ENCODE results near the gene FOXO6. TPM values are rescaled to one million over a fixed set of nuclear protein-coding genes. Genes with fewer than 3 reads are reported as not detected.

The FOXO6 gene
- total and polyA plus RNA-seq, 7 donors, result 0.42 to 8.6 (median 0.88) TPM

GRCh38 chr1:41367288-41367642 lies 6.0 kb downstream of the FOXO6 start:
- peaks cover 50% of the 10 kb centered on the region for H3K4me1 ChIP-seq
- no peak for ATAC-seq
- intact Hi-C loops (cut with DNase I), result no loop called here

GRCh38 chr1:41368366-41368765 lies 7.1 kb downstream of the FOXO6 start:
- Histone ChIP-seq H3K9me3 (no peaks in the 10 kb centered on the region), H3K4me3 (no peak overlapping the region), H3K27ac (no peak overlapping the region), H3K36me3 (ENCODE audit: insufficient read depth in 1 of 2, low read depth in 1 of 2) (no peaks in the 10 kb centered on the region), H3K4me1 (peaks cover 54% of the 10 kb centered on the region), H3K27me3 (ENCODE audit: insufficient read depth in 3 of 3, low read length in 2 of 3) (no peaks in the 10 kb centered on the region)
- no peak for TF ChIP-seq CTCF (IDR thresholded peaks at IDR 0.05)
- no peak for ATAC-seq
- DNase-seq, result peak in 1 of 2 donors; percentile 32
- WGBS, 3 donors, result 54 to 58% (median 58%) methylated on average over 1 of the region's 1 CpG
- intact Hi-C loops (cut with DNase I), result no loop called here

More at GRCh38 chr1:41367288-41367642, 6.0 kb downstream of the FOXO6 start:
- H3K9me3 ChIP-seq, result no peaks in the 10 kb centered on the region
- TF ChIP-seq CTCF (IDR thresholded peaks at IDR 0.05), result no peak
- 66 to 77% (median 68%) methylated on average over 5 of the region's 5 CpGs for WGBS, 3 donors
- H3K27ac ChIP-seq, result no peak overlapping the region
- H3K36me3 ChIP-seq (ENCODE audit: insufficient read depth in 1 of 2, low read depth in 1 of 2), result no peaks in the 10 kb centered on the region
- H3K27me3 ChIP-seq (ENCODE audit: insufficient read depth in 3 of 3, low read length in 2 of 3), result no peaks in the 10 kb centered on the region
- H3K4me3 ChIP-seq, result no peak overlapping the region
- peak in 1 of 2 donors; percentile 30 for DNase-seq

- Histone ChIP-seq H3K27me3 (ENCODE audit: insufficient read depth in 3 of 3, low read length in 2 of 3) (no peaks in the 10 kb centered on the region), H3K4me3 (no peak overlapping the region), H3K27ac (no peak overlapping the region), H3K36me3 (ENCODE audit: insufficient read depth in 1 of 2, low read depth in 1 of 2) (no peaks in the 10 kb centered on the region), H3K4me1 (peaks cover 54% of the 10 kb centered on the region), H3K9me3 (no peaks in the 10 kb centered on the region)
- no peak for ATAC-seq
- WGBS, 3 donors, result 49 to 54% (median 50%) methylated on average over 7 of the region's 7 CpGs
- intact Hi-C loops (cut with DNase I), result no loop called here
- DNase-seq, result peak in 1 of 2 donors; percentile 23
- no peak for TF ChIP-seq CTCF (IDR thresholded peaks at IDR 0.05)
These were observed 7.6 kb downstream of the FOXO6 start for GRCh38 chr1:41368801-41369200.

GRCh38 chr1:41369531-41369930 lies 8.3 kb downstream of the FOXO6 start:
- TF ChIP-seq CTCF (IDR thresholded peaks at IDR 0.05), result no peak
- no peak overlapping the region for H3K4me3 ChIP-seq
- no peaks in the 10 kb centered on the region for H3K9me3 ChIP-seq
- peaks cover 54% of the 10 kb centered on the region for H3K4me1 ChIP-seq
- 89 to 92% (median 90%) methylated on average over 2 of the region's 2 CpGs for WGBS, 3 donors
- H3K27me3 ChIP-seq (ENCODE audit: insufficient read depth in 3 of 3, low read length in 2 of 3), result no peaks in the 10 kb centered on the region
- H3K27ac ChIP-seq, result no peak overlapping the region
- ATAC-seq, result no peak
- H3K36me3 ChIP-seq (ENCODE audit: insufficient read depth in 1 of 2, low read depth in 1 of 2), result no peaks in the 10 kb centered on the region
- DNase-seq, result peak in 1 of 2 donors; percentile 24
- intact Hi-C loops (cut with DNase I), result no loop called here

- 76 to 91% (median 80%) methylated on average over 2 of the region's 4 CpGs for WGBS, 3 donors
- DNase-seq (peak in 1 of 2 donors; percentile 8), ATAC-seq (no peak)
- H3K9me3 ChIP-seq, result no peaks in the 10 kb centered on the region
- no peaks in the 10 kb centered on the region for H3K27me3 ChIP-seq (ENCODE audit: insufficient read depth in 3 of 3, low read length in 2 of 3)
- H3K4me1 ChIP-seq, result peaks cover 54% of the 10 kb centered on the region
- peak overlapping the region; percentile 16 for H3K27ac ChIP-seq
- no peaks in the 10 kb centered on the region for H3K36me3 ChIP-seq (ENCODE audit: insufficient read depth in 1 of 2, low read depth in 1 of 2)
- intact Hi-C loops (cut with DNase I), result no loop called here
- TF ChIP-seq CTCF (IDR thresholded peaks at IDR 0.05), result no peak
- H3K4me3 ChIP-seq, result no peak overlapping the region
These were observed 9.0 kb downstream of the FOXO6 start for GRCh38 chr1:41370225-41370624.
